ENCODE results near the gene ARL6IP4.

Gene ARL6IP4

DNA sequence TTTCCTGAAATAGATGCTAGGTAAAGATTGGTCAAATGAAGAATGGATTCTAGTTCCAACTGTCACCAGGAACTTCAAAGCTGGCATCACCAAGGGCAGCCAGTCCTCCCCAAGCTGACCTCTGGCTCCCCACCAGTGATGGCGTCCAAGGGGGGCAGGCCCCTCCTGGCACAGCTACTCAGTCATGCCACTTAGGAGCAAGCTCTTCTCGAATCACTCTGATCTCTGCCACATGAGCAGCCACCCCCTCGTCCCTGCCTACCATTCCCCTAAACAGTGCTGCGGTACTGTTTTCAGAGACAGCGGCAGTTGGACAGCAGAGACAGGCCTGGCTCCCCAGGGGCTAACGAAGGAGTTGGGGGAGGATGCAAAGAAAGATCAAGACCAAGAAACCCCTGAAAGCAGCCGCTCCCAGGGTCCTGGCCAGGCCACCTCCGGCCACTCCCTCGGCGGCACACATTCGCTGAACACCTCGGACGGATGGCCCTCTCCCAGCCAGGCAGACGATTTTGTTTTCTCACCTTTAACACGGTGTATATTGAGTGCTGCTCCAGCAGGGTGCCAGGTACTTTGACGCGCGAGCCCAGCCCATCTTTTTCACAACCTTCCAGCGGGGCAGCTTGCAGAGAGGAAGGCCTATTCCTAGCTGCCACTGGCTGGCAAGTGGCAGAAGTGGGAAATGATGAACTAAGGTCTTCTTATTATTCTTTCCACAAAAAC lies 47.4 kb downstream of the ARL6IP4 start:
- Histone ChIP-seq H3K36me3 (ENCODE audit: control insufficient read depth, low read depth, low read length) (no peaks in the 10 kb centered on the region), H3K27me3 (ENCODE audit: control insufficient read depth, insufficient read depth, low read length) (no peaks in the 10 kb centered on the region), H3K9ac (ENCODE audit: low read length) (no peak overlapping the region), H3K4me1 (ENCODE audit: control insufficient read depth, low read depth, low read length) (peaks cover 2% of the 10 kb centered on the region), H3K9me3 (ENCODE audit: control insufficient read depth, low read depth, low read length) (no peaks in the 10 kb centered on the region), H3K4me3 (ENCODE audit: low read length) (no peak overlapping the region), H3K27ac (ENCODE audit: low read length) (no peak overlapping the region)

GRCh38 chr12:123028475-123028874 lies 48.0 kb downstream of the ARL6IP4 start:
- Histone ChIP-seq H3K9me3 (ENCODE audit: control insufficient read depth, low read depth, low read length) (no peaks in the 10 kb centered on the region), H3K36me3 (ENCODE audit: control insufficient read depth, low read depth, low read length) (no peaks in the 10 kb centered on the region), H3K9ac (ENCODE audit: low read length) (no peak overlapping the region), H3K4me1 (ENCODE audit: control insufficient read depth, low read depth, low read length) (peaks cover 2% of the 10 kb centered on the region), H3K4me3 (ENCODE audit: low read length) (no peak overlapping the region), H3K27ac (ENCODE audit: low read length) (no peak overlapping the region), H3K27me3 (ENCODE audit: control insufficient read depth, insufficient read depth, low read length) (no peaks in the 10 kb centered on the region)

GRCh38 chr12:123029550-123029949 lies 49.1 kb downstream of the ARL6IP4 start:
- Histone ChIP-seq H3K4me1 (ENCODE audit: control insufficient read depth, low read depth, low read length) (peaks cover 2% of the 10 kb centered on the region), H3K27me3 (ENCODE audit: control insufficient read depth, insufficient read depth, low read length) (no peaks in the 10 kb centered on the region), H3K4me3 (ENCODE audit: low read length) (no peak overlapping the region), H3K27ac (ENCODE audit: low read length) (no peak overlapping the region), H3K9me3 (ENCODE audit: control insufficient read depth, low read depth, low read length) (no peaks in the 10 kb centered on the region), H3K9ac (ENCODE audit: low read length) (no peak overlapping the region), H3K36me3 (ENCODE audit: control insufficient read depth, low read depth, low read length) (no peaks in the 10 kb centered on the region)

DNA sequence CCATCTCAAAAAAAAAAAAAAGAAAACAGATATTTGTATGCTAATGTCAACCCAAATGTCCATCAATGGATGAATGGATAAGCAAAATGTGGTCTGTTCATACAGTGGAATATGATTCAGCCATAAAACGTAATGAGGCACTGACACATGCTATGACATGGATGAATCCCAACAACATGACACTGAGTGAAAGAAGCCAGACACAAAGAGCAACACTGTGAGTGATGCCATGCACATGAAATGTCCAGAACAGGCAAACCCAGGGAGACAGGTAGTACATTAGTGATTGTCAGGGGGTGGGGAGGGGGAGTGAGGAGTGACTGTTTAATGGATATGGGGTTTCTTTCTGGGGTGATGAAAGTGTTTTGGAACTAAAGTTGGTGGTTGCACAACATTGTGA lies 50.2 kb downstream of the ARL6IP4 start:
- peaks cover 2% of the 10 kb centered on the region for H3K4me1 ChIP-seq (ENCODE audit: control insufficient read depth, low read depth, low read length)

GRCh38 chr12:123031171-123031845 lies 50.8 kb downstream of the ARL6IP4 start:
- Histone ChIP-seq H3K9ac (ENCODE audit: low read length) (no peak overlapping the region), H3K4me3 (ENCODE audit: low read length) (no peak overlapping the region), H3K36me3 (ENCODE audit: control insufficient read depth, low read depth, low read length) (no peaks in the 10 kb centered on the region), H3K4me1 (ENCODE audit: control insufficient read depth, low read depth, low read length) (no peaks in the 10 kb centered on the region), H3K27ac (ENCODE audit: low read length) (no peak overlapping the region), H3K27me3 (ENCODE audit: control insufficient read depth, insufficient read depth, low read length) (no peaks in the 10 kb centered on the region), H3K9me3 (ENCODE audit: control insufficient read depth, low read depth, low read length) (no peaks in the 10 kb centered on the region)

More for the DNA sequence above, 50.2 kb downstream of the ARL6IP4 start:
- no peaks in the 10 kb centered on the region for H3K36me3 ChIP-seq (ENCODE audit: control insufficient read depth, low read depth, low read length)
- H3K9ac ChIP-seq (ENCODE audit: low read length): no peak overlapping the region
- no peak overlapping the region for H3K27ac ChIP-seq (ENCODE audit: low read length)
- H3K4me3 ChIP-seq (ENCODE audit: low read length): no peak overlapping the region
- H3K9me3 ChIP-seq (ENCODE audit: control insufficient read depth, low read depth, low read length): no peaks in the 10 kb centered on the region
- H3K27me3 ChIP-seq (ENCODE audit: control insufficient read depth, insufficient read depth, low read length): no peaks in the 10 kb centered on the region

Measured in iPS-18a (cell line).